ENCODE results near the gene NUTF2.

- TF ChIP-seq SP1 (IDR thresholded peaks at IDR 0.05; ENCODE audit: low read depth, low read length) (no peak), POLR2A (IDR thresholded peaks at IDR 0.05; ENCODE audit: control extremely low read depth in 1 of 2, low read depth in 2 of 2, low read length in 2 of 2) (no peak), ATF3 (IDR thresholded peaks at IDR 0.05; ENCODE audit: insufficient read depth, low read depth, low read length) (no peak), KDM4A (IDR thresholded peaks at IDR 0.05; ENCODE audit: low read depth, low read length, severe bottlenecking) (no peak), SIN3A (conservative IDR thresholded peaks at IDR 0.05 in 1 of 2, IDR thresholded peaks at IDR 0.05 in 1 of 2; ENCODE audit: low read depth in 1 of 2, low read length in 2 of 2) (no peak), CTCF (IDR thresholded peaks at IDR 0.05; ENCODE audit: control extremely low read depth in 1 of 3, insufficient read depth in 1 of 3, low read depth in 1 of 3, low read length in 3 of 3) (no peak), BACH1 (IDR thresholded peaks at IDR 0.05; ENCODE audit: low read length) (no peak), EZH2 (IDR thresholded peaks at IDR 0.05; ENCODE audit: low read depth, low read length, severe bottlenecking) (no peak), EGR1 (IDR thresholded peaks at IDR 0.05; ENCODE audit: borderline replicate concordance, low read depth, low read length) (no peak)
These were observed 10.3 kb downstream of the NUTF2 start for GRCh38 chr16:67856927-67857546.
